NOMO-1 treated with DMSO at 0.1 percent for 48 hours (cell line): ENCODE results near the gene SCCPDH.

Source experiments
- DNase-seq: peaks from one replicate; lab custom pipeline; 2025; ENCODE audit not compliant: unreplicated experiment; lab: John Stamatoyannopoulos, UW

SCCPDH gene

GRCh38 chr1:246782120-246782900 is 58.1 kb downstream of the SCCPDH start:
- no peak for DNase-seq

DNA sequence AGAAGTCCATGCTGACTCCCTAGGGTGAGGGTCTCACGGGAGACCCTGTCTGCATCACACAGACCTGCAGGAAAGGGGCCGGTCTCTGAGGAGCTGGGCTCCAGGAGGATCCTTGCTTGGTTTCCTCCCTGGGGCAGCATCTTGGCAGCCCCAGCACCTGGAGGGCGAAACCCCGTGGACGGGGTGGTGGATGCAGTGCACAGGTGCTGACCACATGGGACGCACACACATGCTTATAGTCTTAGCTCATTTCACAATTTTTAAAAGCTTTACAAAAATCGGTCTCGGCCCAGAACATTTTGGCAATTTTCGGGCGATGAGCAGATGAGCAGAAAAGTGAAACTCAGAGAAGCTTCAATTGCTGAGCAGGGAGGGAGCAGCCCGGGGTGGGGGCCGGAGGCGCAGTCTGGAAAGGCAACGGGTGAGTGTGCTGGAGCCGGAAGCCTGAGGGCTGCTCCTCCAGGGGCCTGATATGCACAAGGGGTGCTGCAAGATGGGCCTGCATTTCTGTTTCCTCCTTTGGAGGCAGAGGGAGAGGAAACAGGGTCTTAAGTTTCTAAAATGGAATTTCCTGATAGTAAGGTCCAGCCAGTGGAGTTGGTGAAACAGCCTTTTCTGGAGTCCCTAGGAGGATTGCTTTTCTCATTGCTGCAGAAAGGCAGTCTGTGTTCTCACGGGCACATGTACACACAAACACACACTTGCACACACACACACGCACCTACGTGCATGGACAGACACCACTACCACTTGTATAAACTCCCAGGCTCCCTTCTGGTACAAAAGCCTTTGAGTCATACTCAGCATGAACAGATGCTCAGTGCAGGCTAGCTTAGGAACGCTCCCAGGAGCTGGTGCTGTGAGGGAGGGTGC is 60.6 kb downstream of the SCCPDH start:
- no peak for DNase-seq

GRCh38 chr1:246785494-246786111 is 61.4 kb downstream of the SCCPDH start:
- no peak for DNase-seq

DNA sequence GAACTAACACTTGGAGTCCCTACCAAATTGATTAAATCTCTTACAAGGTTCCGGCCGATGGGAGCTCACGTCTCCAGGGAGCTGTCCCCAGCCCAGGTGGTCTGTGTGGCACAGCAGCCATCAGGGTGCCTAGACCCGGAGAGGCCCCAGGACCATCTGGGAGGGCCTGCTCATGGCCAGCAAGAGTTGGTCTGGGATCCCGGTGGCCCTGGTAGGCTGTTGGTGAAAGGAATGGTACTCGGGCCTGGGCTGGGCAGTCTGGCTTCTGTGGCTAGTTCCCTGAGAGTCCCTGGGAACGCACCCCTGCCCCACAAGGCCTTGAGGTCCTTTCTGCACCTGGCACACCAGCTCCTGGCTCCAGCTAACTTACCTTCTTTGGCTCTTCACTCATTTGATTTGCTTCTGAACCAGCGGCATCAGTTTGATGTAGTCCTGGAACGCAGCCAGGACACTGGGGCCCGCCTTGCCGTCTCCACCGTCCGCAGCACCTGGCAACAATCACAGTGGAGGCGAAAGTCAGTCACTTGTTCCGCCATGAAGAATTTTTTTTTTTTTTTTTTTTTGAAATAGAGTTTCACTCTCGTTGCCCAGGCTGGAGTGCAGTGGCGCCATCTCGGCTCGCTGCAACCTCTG is 62.5 kb downstream of the SCCPDH start:
- no peak for DNase-seq

GRCh38 chr1:246787781-246788513 is 63.7 kb downstream of the SCCPDH start:
- DNase-seq, result no peak

DNA sequence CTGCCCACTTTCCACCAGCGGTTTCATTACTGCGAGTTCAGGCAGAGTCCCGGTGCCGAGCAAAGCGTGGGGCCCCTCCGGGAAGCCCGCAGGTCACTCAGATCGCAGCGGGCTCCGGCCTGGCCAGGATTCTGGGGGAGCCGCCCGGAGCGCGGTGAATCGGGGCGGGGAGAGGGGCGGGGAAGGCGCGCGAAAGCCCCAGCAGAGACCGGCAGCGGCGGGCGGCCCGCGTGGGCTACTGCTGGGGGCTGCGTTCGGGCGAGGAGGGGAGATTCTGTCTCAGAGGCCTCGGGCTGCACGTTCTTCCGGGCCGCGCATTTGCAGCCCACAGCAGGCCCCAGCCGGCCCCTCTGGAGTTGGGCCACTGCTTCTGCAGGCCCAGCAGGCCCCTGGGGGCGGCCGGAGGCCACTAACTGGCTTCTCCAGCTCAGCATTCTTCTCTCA is 64.7 kb downstream of the SCCPDH start:
- no peak for DNase-seq

DNA sequence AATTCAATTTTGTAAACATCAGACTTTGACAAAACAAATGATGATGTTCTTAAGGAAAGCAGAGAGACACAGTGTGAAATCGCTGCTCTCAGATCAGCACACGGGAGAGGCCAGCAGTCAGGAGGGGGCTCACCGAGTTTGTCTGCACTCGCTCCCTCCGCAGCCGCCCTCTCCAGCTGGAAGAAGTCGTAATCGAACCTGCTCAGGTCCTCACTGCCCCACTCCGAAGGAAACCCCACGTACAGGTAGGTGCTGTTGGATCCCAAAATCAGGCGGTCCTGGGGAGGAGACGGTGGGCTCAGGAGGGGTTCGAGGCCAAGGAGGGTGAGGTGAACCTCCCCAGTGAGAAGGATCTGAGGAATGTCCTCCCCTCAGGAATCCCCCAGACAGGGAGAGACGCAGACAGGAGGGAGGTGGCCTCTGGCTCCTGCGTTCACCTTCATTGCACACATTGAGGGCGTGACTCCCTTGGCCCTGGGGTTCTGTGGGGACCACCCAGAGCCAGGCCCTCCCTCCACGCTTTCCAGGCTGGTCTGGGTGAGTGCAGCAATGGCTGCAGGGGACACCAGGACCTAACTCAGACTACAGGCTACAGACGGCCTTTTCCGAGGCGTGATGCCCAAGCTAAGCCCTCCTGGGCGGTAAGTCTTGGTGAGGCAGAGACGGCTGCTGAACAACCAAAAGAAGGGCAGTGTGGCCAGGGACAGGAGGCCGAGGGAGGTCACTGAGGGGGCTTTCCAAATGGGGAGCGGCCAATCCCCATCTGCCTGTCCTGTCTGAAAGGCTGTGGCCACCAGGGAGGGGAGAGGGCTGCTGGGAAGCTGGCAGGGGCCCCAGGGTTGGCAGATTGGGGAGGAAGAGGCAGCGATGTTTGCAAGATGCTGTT is 65.5 kb downstream of the SCCPDH start:
- no peak for DNase-seq

DNA sequence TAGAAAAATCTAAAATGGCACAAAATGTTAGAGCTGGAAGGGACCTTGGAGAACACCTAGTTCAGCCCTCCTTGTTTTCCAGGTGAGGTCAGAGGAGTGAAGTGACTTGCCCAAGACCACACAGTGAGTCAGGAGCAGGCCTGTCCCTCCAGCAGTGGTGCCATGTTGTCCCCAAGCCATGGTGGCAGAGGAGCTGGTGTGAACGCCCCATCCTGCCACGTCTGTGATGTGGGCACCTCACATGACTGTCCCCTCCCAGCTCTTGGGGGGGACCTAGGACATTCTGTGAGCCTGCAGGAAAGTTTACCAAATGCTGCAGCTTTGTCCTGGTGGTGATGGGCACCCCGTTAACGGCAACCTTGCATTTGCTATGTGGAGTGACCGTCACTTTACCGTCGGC is 66.2 kb downstream of the SCCPDH start:
- no peak for DNase-seq

- no peak for DNase-seq
These were observed 66.6 kb downstream of the SCCPDH start for GRCh38 chr1:246790833-246791232.

- DNase-seq, result no peak
These were observed 67.2 kb downstream of the SCCPDH start for GRCh38 chr1:246791303-246791918.

DNA sequence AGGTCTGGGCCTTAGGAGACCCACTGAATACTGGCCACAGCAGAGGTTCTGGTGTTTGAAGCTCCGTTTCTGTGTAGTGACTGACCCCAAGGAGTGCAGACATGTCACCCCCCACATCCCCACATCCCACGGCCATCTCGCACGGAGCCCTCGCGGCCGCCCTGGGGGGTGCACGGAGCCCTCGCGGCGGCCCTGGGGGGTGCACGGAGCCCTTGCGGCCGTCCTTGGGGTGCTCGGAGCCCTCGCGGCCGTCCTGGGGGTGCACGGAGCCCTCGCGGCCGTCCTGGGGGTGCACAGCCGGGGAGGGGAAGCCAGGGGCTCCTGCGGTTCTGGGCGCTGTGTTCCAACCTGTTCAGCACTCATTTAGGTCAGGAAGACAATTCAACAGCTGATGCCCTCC is 68.4 kb downstream of the SCCPDH start:
- no peak for DNase-seq

DNA sequence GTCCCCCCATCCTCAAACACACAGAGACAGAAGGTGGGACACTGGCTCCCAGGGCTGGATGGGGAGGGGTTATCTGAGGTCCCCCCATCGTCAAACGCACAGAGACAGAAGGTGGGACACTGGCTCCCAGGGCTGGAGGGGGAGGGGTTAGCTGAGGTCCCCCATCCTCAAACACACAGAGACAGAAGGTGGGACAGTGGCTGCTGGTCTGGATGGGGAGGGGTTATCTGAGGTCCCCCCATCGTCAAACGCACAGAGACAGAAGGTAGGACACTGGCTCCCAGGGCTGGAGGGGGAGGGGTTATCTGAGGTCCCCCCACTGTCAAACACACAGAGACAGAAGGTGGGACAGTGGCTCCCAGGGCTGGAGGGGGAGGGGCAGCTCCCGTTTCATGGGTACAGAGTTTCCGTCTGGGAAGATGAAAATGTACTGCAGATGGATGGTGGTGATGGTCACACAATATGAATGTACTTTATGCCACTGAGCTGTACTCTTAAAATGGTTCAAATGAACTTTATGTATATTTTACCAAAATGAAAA is 69.2 kb downstream of the SCCPDH start:
- DNase-seq, result no peak

DNA sequence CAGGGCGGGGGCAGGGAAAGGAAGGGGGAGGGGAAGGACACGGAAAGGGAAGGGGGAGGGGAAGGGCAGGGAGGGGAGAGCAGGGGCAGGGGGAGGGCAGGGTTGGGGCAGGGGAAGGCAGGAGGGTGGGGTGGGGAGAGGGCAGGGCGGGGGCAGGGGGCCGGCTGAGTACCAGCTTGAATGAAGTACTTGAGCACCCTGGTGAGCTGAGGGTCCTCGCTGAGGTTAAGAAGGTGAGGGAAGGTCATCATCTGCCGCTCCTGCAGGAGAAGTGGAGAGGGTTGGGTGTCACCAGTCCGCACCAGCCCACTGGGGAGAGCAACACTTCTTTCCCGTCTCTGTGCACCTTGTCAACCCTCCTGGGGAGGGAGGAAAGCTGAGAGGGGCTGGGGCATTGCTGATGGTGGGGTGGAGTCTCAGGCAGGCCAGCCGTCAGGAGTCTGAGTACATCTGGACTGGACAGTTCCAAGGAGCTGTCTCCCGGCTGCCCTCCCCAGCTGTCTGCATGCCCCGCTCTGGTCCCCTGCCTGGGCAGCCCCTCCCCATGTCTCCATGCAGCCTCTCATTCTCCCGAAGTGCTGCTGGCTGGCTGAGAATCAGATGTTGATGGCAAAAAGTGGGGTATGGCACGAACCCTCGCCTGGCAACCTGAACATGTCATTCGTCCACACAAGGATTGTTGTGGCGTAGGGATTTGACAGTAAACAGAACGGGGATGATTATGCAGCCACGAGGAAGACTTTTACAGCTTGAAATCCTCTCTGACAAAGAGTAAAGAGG is 70.0 kb downstream of the SCCPDH start:
- no peak for DNase-seq

GRCh38 chr1:246794828-246795671 is 70.8 kb downstream of the SCCPDH start:
- peak; percentile 16 for DNase-seq

DNA sequence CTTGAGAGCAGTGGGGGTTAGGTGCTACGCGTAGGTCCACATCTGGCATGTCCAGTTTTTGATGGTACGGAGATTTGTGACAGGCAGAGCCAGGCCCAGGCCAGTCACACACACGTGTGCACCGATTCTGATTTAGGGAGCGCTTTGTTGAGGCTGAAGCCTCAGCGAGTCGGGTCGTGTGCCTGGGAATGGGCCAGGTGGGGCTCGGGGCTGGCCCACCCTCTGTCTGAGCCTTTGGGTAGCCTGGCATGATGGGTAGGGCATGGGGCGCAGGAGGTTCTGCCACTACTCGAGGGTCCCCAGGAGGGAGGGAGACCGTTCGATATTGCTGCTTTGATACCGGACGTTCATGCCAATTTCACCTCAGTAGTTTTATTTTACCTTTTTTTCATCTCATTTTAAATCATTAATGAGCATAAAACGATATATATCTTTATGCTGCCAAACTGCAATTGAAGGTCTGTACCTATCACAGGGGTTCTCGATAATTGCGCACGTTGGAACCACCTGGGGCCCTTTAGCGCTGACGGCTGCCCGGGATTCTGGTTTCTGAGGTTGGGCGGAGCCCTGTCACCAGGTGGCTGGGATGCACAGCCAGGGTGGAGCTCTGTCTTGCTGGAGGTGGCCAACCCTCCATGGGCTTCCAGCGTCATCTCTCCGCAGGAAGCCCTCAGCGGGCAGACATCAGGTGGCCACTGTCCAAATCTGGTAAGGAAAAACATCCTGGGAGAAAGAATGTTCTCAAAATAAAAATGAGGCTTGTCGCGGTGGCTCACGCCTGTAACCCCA is 71.9 kb downstream of the SCCPDH start:
- DNase-seq, result no peak

- no peak for DNase-seq
These were observed 72.9 kb downstream of the SCCPDH start for GRCh38 chr1:246797157-246797556.
